Measurements from ENCODE around the gene ERVH48-1. TPM values are rescaled to one million over a fixed set of nuclear protein-coding genes. Genes with fewer than 3 reads are reported as not detected.

The ERVH48-1 gene
- total RNA-seq, 2 experiments from 2014 or later, result 0.09 TPM; not detected in 1

- POLR2A ChIA-PET, result interaction anchor here (0.6 kb wide), 2 partner anchors 18 to 60 kb away, joined by 3 to 4 read pairs; no protein-coding TSS in a partner anchor
- Histone ChIP-seq H4K20me1 (ENCODE audit: insufficient read depth, low read length) (peaks cover 3% of the 10 kb centered on the region; the same call in 1 of the 2 replicates), H3K27ac (ENCODE audit: low read depth, low read length, poor library complexity, severe bottlenecking) (peak overlapping the region; percentile 24), H3K4me2 (ENCODE audit: low read length) (peak overlapping the region; percentile 69), H3K79me2 (ENCODE audit: insufficient read depth, low read depth, low read length) (peaks cover 25% of the 10 kb centered on the region; the same call in 1 of the 2 replicates), H3K4me3 (ENCODE audit: low read depth, low read length, poor library complexity, severe bottlenecking) (peak overlapping the region; percentile 60), H3K36me3 (ENCODE audit: insufficient read depth, low read length) (peaks cover 9% of the 10 kb centered on the region; the same call in 1 of the 2 replicates), H3K9me3 (ENCODE audit: low read length) (no peaks in the 10 kb centered on the region), H2AFZ (ENCODE audit: low read length) (peak overlapping the region; percentile 79), H3K9me2 (ENCODE audit: insufficient read depth, low read length) (no peaks in the 10 kb centered on the region), H3K4me1 (ENCODE audit: insufficient read depth, low read length, poor library complexity, severe bottlenecking) (peaks cover 28% of the 10 kb centered on the region)
- TF ChIP-seq, protein P1, sequence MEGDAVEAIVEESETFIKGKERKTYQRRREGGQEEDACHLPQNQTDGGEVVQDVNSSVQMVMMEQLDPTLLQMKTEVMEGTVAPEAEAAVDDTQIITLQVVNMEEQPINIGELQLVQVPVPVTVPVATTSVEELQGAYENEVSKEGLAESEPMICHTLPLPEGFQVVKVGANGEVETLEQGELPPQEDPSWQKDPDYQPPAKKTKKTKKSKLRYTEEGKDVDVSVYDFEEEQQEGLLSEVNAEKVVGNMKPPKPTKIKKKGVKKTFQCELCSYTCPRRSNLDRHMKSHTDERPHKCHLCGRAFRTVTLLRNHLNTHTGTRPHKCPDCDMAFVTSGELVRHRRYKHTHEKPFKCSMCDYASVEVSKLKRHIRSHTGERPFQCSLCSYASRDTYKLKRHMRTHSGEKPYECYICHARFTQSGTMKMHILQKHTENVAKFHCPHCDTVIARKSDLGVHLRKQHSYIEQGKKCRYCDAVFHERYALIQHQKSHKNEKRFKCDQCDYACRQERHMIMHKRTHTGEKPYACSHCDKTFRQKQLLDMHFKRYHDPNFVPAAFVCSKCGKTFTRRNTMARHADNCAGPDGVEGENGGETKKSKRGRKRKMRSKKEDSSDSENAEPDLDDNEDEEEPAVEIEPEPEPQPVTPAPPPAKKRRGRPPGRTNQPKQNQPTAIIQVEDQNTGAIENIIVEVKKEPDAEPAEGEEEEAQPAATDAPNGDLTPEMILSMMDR (conservative IDR thresholded peaks at IDR 0.05; ENCODE audit: low read length), result 0 out of 2 replicates have a peak, but pooled peaks have one; percentile 11
- no peak for TF ChIP-seq EZH2phosphoT487 (IDR thresholded peaks at IDR 0.05; ENCODE audit: borderline replicate concordance, low read depth, low read length)
- DNase-seq (ENCODE audit: low spot score), result no peak
- intact Hi-C loops (cut with micrococcal nuclease; ENCODE audit: unreplicated experiment), result loop anchor here (10.0 kb wide), 2 partner anchors 89 to 319 kb away; partner anchors contain the start of gene PDE9A
- BruUV-seq (replicated peaks), result no TSS peak
- CTCF ChIA-PET (ENCODE audit: unreplicated experiment), result interaction anchor here (0.6 kb wide), 1 partner anchor 314 kb away, joined by 3 read pairs; no protein-coding TSS in a partner anchor
These were observed 48.0 kb upstream of the ERVH48-1 start for GRCh38 chr21:42973309-42973990.

DNA sequence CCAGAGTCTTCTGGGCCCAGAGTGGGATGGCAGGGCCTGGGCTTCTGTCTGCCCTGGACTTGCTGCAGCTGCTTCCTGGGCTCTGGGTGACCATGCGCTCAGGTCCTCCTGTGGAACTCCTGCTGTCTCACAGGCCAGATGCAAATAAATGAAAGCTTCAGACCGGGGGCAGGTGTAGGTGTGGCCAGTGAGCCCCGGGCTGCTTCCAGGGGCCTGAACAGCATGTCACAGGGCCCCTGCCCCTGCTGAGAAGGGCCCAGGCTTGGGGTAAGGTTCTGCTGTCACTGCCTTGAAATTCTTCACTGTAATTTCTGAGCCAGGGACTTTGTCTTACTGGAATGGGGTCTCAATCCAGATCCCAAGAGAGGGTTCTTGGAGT, 46.5 kb upstream of the ERVH48-1 start:
- Histone ChIP-seq H3K27ac (ENCODE audit: low read depth, low read length, poor library complexity, severe bottlenecking) (no peak overlapping the region), H3K9me2 (ENCODE audit: insufficient read depth, low read length) (no peaks in the 10 kb centered on the region), H3K4me2 (ENCODE audit: low read length) (no peak overlapping the region; the same call in 1 of the 2 replicates), H3K36me3 (ENCODE audit: insufficient read depth, low read length) (peaks cover 4% of the 10 kb centered on the region; the same call in 1 of the 2 replicates), H2AFZ (ENCODE audit: low read length) (no peak overlapping the region; the same call in 1 of the 2 replicates), H3K79me2 (ENCODE audit: insufficient read depth, low read depth, low read length) (peaks cover 16% of the 10 kb centered on the region; the same call in 1 of the 2 replicates), H4K20me1 (ENCODE audit: insufficient read depth, low read length) (peaks cover 2% of the 10 kb centered on the region; the same call in 1 of the 2 replicates), H3K4me1 (ENCODE audit: insufficient read depth, low read length, poor library complexity, severe bottlenecking) (peaks cover 27% of the 10 kb centered on the region), H3K4me3 (ENCODE audit: low read depth, low read length, poor library complexity, severe bottlenecking) (no peak overlapping the region), H3K9me3 (ENCODE audit: low read length) (no peaks in the 10 kb centered on the region)
- CTCF ChIA-PET (ENCODE audit: unreplicated experiment), result no interaction called here
- POLR2A ChIA-PET, result no interaction called here
- no TSS peak for BruUV-seq (replicated peaks)
- intact Hi-C loops (cut with micrococcal nuclease; ENCODE audit: unreplicated experiment), result loop anchor here (10.0 kb wide), 2 partner anchors 87 to 317 kb away; partner anchors contain the start of gene PDE9A
- TF ChIP-seq EZH2phosphoT487 (IDR thresholded peaks at IDR 0.05; ENCODE audit: borderline replicate concordance, low read depth, low read length), result no peak
- TF ChIP-seq, protein P1 (conservative IDR thresholded peaks at IDR 0.05; ENCODE audit: low read length), result no peak
- no peak for DNase-seq (ENCODE audit: low spot score)
